HL-60 (cell line): ENCODE results near the gene FAM229A.

Source experiments
- DNase-seq, 2 experiments: peaks; one replicate each; pipeline ENCODE4 v3.0.0-alpha.2; 2010 to 2020; ENCODE audit warnings: low read depth in 1 of 2, low spot score in 1 of 2
- H3K27ac ChIP-seq: fragments of 250-450 bp; sonication (Bioruptor Pico); replicated peaks from 2 replicates; pipeline ENCODE4 v1.5.1; 2020; ENCODE audit warnings: mild to moderate bottlenecking, moderate library complexity
- H3K27me3 ChIP-seq: fragments of 250-450 bp; sonication (Bioruptor Pico); 2 replicates; pipeline ENCODE4 v1.5.1; 2021; ENCODE audit warnings: mild to moderate bottlenecking, moderate library complexity; ENCODE audit not compliant: insufficient read depth, poor library complexity, severe bottlenecking
- H3K4me3 ChIP-seq: replicated peaks from 2 replicates; pipeline ENCODE4 v1.5.1; 2011; ENCODE audit warnings: mild to moderate bottlenecking, control low read depth, low read length; ENCODE audit not compliant: insufficient read depth
- CTCF ChIP-seq: IDR thresholded peaks from one replicate; pipeline ENCODE4 v1.5.1; 2011; ENCODE audit warnings: low read length, control low read depth, inconsistent platforms; ENCODE audit not compliant: insufficient read depth
- GABPA ChIP-seq: IDR thresholded peaks from 2 replicates; pipeline ENCODE4 v1.6.1; 2012; ENCODE audit warnings: low read depth
- POLR2AphosphoS5 ChIP-seq: IDR thresholded peaks from 2 replicates; pipeline ENCODE4 v1.6.1; 2012; ENCODE audit warnings: low read depth
- SPI1 ChIP-seq: IDR thresholded peaks from 2 replicates; pipeline ENCODE4 v1.6.1; 2012; ENCODE audit warnings: low read depth, mild to moderate bottlenecking, borderline replicate concordance
- TF ChIP-seq, protein P1 (sequence below): IDR thresholded peaks from 2 replicates; pipeline ENCODE4 v1.6.1; 2012; ENCODE audit warnings: low read depth; ENCODE audit not compliant: insufficient replicate concordance

FAM229A gene

GRCh38 chr1:32341971-32342370 lies 20.3 kb downstream of the FAM229A start:
- no peak for DNase-seq

DNA sequence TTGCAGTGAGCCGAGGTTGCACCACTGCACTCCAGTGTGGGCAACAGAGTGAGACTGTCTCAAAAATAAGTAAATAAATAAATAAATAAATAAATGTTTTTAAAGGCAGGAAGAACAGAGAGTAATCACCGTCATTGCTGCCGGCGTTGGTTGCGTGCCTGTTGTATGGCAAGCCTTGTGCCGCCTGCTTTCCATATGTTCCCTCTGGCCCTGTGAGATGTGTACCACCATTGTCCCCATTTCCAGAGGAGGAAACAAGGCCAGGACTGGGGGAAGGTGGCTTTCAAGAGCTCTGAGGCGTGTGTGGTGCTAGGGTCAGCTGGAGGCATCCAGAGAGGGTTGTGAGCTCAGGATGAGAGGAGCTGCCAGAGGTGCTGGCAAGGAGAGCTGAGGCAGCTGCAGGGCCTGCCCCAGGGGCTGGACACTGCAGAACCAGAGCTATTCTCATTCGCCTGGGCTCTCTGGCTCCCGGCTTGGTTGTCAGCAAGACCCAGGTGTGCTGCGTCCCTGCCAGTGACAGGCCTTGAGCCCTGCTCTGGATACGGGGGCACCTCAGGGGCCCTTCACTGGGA lies 21.0 kb downstream of the FAM229A start:
- Histone ChIP-seq H3K4me3 (no peak overlapping the region), H3K27me3 (no peaks in the 10 kb centered on the region), H3K27ac (no peak overlapping the region)
- DNase-seq = no peak
- TF ChIP-seq, protein P1, sequence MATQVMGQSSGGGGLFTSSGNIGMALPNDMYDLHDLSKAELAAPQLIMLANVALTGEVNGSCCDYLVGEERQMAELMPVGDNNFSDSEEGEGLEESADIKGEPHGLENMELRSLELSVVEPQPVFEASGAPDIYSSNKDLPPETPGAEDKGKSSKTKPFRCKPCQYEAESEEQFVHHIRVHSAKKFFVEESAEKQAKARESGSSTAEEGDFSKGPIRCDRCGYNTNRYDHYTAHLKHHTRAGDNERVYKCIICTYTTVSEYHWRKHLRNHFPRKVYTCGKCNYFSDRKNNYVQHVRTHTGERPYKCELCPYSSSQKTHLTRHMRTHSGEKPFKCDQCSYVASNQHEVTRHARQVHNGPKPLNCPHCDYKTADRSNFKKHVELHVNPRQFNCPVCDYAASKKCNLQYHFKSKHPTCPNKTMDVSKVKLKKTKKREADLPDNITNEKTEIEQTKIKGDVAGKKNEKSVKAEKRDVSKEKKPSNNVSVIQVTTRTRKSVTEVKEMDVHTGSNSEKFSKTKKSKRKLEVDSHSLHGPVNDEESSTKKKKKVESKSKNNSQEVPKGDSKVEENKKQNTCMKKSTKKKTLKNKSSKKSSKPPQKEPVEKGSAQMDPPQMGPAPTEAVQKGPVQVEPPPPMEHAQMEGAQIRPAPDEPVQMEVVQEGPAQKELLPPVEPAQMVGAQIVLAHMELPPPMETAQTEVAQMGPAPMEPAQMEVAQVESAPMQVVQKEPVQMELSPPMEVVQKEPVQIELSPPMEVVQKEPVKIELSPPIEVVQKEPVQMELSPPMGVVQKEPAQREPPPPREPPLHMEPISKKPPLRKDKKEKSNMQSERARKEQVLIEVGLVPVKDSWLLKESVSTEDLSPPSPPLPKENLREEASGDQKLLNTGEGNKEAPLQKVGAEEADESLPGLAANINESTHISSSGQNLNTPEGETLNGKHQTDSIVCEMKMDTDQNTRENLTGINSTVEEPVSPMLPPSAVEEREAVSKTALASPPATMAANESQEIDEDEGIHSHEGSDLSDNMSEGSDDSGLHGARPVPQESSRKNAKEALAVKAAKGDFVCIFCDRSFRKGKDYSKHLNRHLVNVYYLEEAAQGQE = no peak
- no peak for TF ChIP-seq POLR2AphosphoS5
- no peak for TF ChIP-seq GABPA
- no peak for TF ChIP-seq CTCF
- TF ChIP-seq SPI1 = no peak

More at GRCh38 chr1:32341971-32342370, 20.3 kb downstream of the FAM229A start:
- Histone ChIP-seq H3K27ac (no peak overlapping the region), H3K4me3 (no peak overlapping the region), H3K27me3 (no peaks in the 10 kb centered on the region)
- TF ChIP-seq SPI1 = no peak
- TF ChIP-seq GABPA = no peak
- TF ChIP-seq POLR2AphosphoS5 = no peak
- no peak for TF ChIP-seq CTCF
- TF ChIP-seq, protein P1 = no peak

- H3K27ac ChIP-seq = no peak overlapping the region
- H3K27me3 ChIP-seq = no peaks in the 10 kb centered on the region
- DNase-seq = peak; percentile 57 to 73
- no peak for TF ChIP-seq GABPA
- TF ChIP-seq, protein P1 = no peak
- TF ChIP-seq SPI1 = peak; percentile 94
- H3K4me3 ChIP-seq = no peak overlapping the region
Observed at GRCh38 chr1:32339363-32339978, 22.8 kb downstream of the FAM229A start.
